Suppressor macrophage treated with lipopolysaccharide for 4 hours (primary cell): ENCODE data around the gene PDX1.

ENCODE experiments used
- DNase-seq: peaks from one replicate; pipeline ENCODE4 v3.0.0-alpha.2; 2020

Gene PDX1

DNA sequence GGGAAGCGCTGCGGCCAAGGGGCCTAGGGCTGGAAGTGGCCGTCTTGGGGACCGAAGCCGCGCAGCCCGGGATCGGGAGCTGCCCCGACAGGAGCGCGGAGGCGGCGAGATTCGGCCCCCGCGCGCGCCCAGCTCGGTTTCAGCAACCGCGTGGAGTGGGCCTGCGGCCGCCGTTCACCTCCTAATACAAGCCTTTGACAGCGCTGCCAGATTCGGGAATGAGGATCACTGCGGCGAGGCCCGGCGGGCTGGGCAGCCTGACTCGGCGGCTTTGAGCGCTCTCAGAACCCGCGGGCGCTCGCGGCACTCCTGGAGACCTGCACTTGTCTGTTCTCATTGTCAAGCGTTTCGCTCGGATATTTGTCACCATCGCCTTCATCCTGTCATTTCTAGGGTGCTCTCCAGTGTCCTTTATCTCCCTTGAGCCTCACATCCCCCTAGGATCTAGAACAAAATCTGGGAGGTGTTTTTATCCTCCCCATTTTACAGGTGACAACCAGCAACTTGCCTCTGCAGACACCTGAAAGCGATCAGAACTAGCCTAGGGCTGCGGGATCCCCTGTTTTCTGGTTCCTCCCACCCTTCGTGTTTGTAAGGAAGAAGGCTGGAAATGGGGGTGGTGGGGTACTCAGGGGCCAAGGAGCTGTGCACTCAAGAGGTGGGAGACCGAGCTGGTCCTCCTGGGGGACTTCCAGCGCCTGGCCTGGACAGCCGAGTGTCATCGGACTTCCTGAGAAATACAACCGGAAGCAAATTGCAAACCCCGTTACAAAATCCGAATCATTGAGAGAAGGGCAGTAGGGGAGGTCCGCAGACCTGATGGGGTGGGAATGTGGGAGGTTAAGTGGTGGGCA, 50.8 kb downstream of the PDX1 start:
- DNase-seq, result no peak

GRCh38 chr13:27971236-27971645, 51.4 kb downstream of the PDX1 start:
- DNase-seq, result no peak

GRCh38 chr13:27971776-27972477, 52.1 kb downstream of the PDX1 start:
- no peak for DNase-seq

- DNase-seq, result no peak
Observed at GRCh38 chr13:27972478-27972820, 52.6 kb downstream of the PDX1 start.

DNA sequence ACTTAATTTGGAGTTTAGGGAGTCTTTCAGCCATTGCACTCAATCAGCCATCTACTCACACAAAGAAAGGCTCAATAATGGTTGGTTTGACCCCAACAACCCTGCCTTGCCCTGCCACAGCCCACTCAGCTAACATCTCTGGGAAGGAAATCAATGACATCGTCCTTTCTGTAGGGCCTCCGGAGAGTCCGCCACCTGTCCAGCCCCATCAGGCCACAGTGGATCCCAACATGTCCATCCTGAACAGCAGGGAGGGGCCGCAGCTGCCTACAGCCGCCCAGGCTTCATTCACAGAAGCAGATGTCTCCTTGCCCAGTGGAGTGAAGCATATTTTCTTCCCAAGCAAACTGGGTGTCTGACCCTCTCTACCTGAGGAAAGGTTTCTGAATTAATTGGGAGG, 53.5 kb downstream of the PDX1 start:
- DNase-seq, result no peak

DNA sequence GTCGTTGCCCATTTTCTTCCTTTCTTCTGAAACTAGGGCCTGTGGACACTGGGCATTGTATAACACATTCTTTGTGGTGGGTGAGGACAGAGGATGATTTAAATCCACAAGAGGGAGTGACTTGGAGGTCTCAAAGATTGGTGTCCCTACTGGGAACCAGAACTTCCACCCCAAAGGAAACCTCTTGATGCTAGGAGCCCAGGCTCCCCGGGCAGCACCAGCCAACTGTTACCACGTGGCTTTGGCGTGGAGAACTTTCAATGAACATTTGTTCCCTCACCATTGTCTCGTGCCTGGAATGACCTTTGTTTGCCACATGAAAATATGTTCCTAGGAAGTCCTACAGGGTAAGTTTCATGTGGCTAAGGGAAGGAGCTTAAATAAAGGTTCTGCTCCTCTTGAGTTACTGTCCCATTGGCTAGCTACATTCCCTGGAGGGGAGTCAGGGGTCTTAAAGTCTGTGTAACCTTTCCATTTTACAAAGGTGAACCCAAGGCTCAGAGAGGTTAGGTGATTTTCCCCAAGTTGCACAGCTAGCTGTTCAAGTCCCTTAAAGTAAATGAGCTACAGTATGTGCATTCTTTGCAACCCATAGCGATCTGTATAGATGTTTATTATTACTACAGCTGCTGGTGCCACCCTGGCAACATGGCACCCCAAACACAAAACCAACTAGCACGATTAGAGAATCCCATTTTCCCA, 54.3 kb downstream of the PDX1 start:
- DNase-seq, result no peak
